ENCODE data around the gene PRTG.

- TF ChIP-seq, protein P1, sequence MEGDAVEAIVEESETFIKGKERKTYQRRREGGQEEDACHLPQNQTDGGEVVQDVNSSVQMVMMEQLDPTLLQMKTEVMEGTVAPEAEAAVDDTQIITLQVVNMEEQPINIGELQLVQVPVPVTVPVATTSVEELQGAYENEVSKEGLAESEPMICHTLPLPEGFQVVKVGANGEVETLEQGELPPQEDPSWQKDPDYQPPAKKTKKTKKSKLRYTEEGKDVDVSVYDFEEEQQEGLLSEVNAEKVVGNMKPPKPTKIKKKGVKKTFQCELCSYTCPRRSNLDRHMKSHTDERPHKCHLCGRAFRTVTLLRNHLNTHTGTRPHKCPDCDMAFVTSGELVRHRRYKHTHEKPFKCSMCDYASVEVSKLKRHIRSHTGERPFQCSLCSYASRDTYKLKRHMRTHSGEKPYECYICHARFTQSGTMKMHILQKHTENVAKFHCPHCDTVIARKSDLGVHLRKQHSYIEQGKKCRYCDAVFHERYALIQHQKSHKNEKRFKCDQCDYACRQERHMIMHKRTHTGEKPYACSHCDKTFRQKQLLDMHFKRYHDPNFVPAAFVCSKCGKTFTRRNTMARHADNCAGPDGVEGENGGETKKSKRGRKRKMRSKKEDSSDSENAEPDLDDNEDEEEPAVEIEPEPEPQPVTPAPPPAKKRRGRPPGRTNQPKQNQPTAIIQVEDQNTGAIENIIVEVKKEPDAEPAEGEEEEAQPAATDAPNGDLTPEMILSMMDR (IDR thresholded peaks at IDR 0.05; ENCODE audit: low read depth, low read length, missing input control) = no peak
- TF ChIP-seq TAF1 (conservative IDR thresholded peaks at IDR 0.05) (no peak), MAX (IDR thresholded peaks at IDR 0.05) (no peak), RXRA (IDR thresholded peaks at IDR 0.05) (no peak), JUND (IDR thresholded peaks at IDR 0.05) (no peak), ATF3 (IDR thresholded peaks at IDR 0.05) (no peak)
- TF ChIP-seq, protein P2, sequence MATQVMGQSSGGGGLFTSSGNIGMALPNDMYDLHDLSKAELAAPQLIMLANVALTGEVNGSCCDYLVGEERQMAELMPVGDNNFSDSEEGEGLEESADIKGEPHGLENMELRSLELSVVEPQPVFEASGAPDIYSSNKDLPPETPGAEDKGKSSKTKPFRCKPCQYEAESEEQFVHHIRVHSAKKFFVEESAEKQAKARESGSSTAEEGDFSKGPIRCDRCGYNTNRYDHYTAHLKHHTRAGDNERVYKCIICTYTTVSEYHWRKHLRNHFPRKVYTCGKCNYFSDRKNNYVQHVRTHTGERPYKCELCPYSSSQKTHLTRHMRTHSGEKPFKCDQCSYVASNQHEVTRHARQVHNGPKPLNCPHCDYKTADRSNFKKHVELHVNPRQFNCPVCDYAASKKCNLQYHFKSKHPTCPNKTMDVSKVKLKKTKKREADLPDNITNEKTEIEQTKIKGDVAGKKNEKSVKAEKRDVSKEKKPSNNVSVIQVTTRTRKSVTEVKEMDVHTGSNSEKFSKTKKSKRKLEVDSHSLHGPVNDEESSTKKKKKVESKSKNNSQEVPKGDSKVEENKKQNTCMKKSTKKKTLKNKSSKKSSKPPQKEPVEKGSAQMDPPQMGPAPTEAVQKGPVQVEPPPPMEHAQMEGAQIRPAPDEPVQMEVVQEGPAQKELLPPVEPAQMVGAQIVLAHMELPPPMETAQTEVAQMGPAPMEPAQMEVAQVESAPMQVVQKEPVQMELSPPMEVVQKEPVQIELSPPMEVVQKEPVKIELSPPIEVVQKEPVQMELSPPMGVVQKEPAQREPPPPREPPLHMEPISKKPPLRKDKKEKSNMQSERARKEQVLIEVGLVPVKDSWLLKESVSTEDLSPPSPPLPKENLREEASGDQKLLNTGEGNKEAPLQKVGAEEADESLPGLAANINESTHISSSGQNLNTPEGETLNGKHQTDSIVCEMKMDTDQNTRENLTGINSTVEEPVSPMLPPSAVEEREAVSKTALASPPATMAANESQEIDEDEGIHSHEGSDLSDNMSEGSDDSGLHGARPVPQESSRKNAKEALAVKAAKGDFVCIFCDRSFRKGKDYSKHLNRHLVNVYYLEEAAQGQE (IDR thresholded peaks at IDR 0.05) = no peak
These were observed 90.0 kb downstream of the PRTG start for GRCh38 chr15:55652909-55653495.
